ENCODE data around the gene TMEM178B.

TMEM178B gene

GRCh38 chr7:141217938-141218337, 144.1 kb downstream of the TMEM178B start:
- Histone ChIP-seq H3K4me1 (ENCODE audit: control insufficient read depth, insufficient read depth, low read length) (peaks cover 2% of the 10 kb centered on the region; the same call in 1 of the 2 replicates), H3K27ac (ENCODE audit: low read length) (no peak overlapping the region), H3K4me3 (ENCODE audit: low read length) (no peak overlapping the region), H3K9me3 (ENCODE audit: control insufficient read depth, insufficient read depth, low read length) (no peaks in the 10 kb centered on the region), H3K27me3 (ENCODE audit: control insufficient read depth, insufficient read depth, low read length) (no peaks in the 10 kb centered on the region), H3K36me3 (ENCODE audit: control insufficient read depth, insufficient read depth, low read length) (no peaks in the 10 kb centered on the region)
- DNase-seq (ENCODE audit: low read depth, low spot score): no peak
- no CpG with 5 or more reads among the region's 7 CpGs for WGBS (ENCODE audit: insufficient coverage, insufficient read length)

DNA sequence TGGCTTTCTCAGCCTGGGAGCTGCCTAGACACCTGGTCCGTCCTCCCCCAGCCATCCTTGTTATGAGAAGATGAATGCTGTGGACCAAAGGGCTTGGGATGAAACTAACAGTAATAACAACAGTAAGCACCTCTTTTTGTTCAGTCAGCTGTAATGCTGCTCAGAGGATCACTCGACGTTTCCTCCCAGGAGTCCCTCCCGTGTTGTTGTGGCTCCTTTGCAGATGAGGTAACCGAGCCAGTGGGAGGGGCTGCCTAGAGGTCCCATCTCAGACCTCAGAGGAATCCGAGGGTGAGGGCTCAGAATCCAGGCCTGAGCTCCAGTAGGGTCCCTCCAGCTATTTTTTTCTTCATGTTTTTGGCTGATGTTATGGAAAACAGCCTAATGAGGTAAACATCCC, 145.1 kb downstream of the TMEM178B start:
- Histone ChIP-seq H3K4me3 (ENCODE audit: low read length) (no peak overlapping the region), H3K4me1 (ENCODE audit: control insufficient read depth, insufficient read depth, low read length) (peaks cover 2% of the 10 kb centered on the region; the same call in 1 of the 2 replicates), H3K27me3 (ENCODE audit: control insufficient read depth, insufficient read depth, low read length) (no peaks in the 10 kb centered on the region), H3K36me3 (ENCODE audit: control insufficient read depth, insufficient read depth, low read length) (no peaks in the 10 kb centered on the region), H3K9me3 (ENCODE audit: control insufficient read depth, insufficient read depth, low read length) (no peaks in the 10 kb centered on the region), H3K27ac (ENCODE audit: low read length) (no peak overlapping the region)
- no CpG with 5 or more reads among the region's 6 CpGs for WGBS (ENCODE audit: insufficient coverage, insufficient read length)
- DNase-seq (ENCODE audit: low read depth, low spot score): no peak

DNA sequence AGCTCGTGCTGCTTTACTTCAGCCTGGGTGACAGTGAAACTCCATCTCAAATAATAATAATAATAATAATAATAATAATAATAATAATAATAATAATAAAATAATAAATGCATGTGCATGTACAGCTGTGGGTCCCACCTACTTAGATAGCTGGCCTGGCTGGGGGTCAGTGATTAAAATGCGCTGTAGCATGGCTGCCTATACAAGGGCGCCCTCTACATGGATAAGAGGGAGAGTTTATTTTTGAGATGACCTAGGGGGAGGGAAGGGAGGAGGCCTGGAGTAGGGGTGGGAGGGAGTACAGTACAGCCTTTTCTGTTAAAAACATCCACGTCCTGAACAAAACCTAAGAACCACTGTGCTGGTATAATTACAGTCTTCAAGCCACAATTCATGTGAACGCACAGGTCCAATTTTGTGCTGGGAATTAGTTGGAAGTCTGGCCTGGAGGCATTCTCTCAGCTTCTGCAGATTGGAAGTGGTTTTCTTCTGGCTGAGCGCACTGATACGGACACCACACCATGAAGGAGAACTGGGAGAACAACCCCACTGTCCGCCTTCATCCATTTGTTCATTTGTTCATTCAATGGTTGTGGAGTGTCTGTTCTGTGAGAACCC, 146.5 kb downstream of the TMEM178B start:
- no peaks in the 10 kb centered on the region for H3K9me3 ChIP-seq (ENCODE audit: control insufficient read depth, insufficient read depth, low read length)
- no peaks in the 10 kb centered on the region for H3K27me3 ChIP-seq (ENCODE audit: control insufficient read depth, insufficient read depth, low read length)
- H3K4me1 ChIP-seq (ENCODE audit: control insufficient read depth, insufficient read depth, low read length): peaks cover 2% of the 10 kb centered on the region; the same call in 1 of the 2 replicates
- no peak overlapping the region for H3K4me3 ChIP-seq (ENCODE audit: low read length)
- WGBS (ENCODE audit: insufficient coverage, insufficient read length): no CpG with 5 or more reads among the region's 8 CpGs
- H3K27ac ChIP-seq (ENCODE audit: low read length): no peak overlapping the region
- no peaks in the 10 kb centered on the region for H3K36me3 ChIP-seq (ENCODE audit: control insufficient read depth, insufficient read depth, low read length)
- DNase-seq (ENCODE audit: low read depth, low spot score): no peak

DNA sequence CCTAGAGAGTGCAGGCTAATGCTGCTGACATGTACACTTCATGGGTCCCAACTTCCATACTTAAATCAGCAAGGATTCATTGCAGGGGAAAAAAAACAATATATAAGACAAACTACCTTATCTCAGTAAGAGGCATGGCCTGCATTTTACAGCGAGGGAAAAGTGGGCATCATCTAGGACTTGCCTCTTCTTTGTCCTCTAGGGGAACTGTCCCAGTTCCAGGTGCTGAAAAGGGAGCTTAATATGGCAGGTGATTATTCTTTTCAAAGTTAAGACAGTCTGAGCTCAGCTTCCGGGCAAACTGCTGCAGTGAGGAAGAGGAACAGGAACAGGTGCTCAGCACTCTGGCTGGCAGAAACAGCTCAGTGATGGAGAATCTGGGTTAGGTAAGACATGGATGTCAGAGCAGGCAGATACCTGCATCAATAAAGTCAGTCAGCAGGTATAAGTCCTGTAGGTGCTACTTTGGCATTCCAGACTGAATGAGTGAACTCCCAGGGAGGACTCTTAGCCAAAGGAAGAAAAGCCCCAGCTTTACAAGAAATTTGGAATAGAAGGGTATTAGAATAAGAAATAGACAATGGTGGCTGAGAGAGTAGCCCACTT, 147.2 kb downstream of the TMEM178B start:
- H3K27me3 ChIP-seq (ENCODE audit: control insufficient read depth, insufficient read depth, low read length): no peaks in the 10 kb centered on the region
- no CpG with 5 or more reads among the region's 2 CpGs for WGBS (ENCODE audit: insufficient coverage, insufficient read length)
- DNase-seq (ENCODE audit: low read depth, low spot score): no peak
- H3K36me3 ChIP-seq (ENCODE audit: control insufficient read depth, insufficient read depth, low read length): no peaks in the 10 kb centered on the region
- no peak overlapping the region for H3K27ac ChIP-seq (ENCODE audit: low read length)
- no peak overlapping the region for H3K4me3 ChIP-seq (ENCODE audit: low read length)
- peaks cover 2% of the 10 kb centered on the region; the same call in 1 of the 2 replicates for H3K4me1 ChIP-seq (ENCODE audit: control insufficient read depth, insufficient read depth, low read length)
- H3K9me3 ChIP-seq (ENCODE audit: control insufficient read depth, insufficient read depth, low read length): no peaks in the 10 kb centered on the region

DNA sequence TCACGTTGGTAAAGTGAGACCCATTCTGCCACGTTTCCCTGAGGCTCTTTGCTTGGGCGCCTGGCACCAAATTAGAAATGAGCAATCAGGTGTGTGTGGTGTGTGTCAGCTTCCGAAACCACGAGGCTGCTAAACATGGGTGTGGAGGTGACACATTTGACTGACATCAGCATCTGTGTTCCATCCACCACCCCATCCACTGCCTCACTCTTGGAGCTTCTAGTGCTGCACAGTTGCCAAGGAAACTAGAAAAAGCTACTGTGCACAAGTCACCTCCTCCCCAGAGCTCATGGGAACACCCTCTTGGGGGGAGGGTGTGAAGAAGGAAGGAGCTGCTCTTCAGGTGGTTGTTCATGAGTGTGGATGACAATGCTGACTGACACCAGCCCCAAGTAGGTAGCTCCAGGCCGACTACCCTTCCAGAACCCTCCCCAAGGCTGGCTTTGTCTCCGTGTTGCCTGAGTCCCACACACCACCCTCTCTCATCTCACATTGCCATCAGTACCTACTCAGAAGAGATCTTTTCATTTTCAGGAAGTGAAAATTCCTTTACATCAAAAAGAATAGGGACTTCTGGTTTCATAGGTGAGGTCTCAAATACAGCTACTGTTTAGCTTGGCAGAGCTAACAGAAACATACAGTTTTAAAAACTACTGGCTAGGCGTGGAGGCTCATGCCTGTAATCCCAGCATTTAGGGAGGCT, 152.2 kb downstream of the TMEM178B start:
- no CpG with 5 or more reads among the region's 8 CpGs for WGBS (ENCODE audit: insufficient coverage, insufficient read length)

DNA sequence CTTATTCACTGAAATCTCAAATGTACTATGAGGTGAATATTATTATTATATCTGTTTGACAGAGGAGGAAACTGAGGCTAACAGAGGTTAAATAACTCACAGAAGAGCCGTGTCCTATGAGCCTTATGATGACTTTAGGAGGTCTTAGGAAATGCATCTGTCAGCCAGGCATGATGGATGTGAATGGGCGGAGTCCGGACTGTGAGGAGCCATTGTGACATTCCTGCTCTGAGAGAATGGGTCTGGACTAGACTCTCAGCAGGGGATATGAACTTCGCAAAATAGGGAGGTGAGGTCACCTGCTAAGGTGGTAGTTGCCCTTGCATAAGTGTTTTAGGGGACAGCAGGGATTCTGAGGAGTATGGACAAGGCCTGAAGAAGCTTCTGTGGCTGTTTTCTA, 153.6 kb downstream of the TMEM178B start:
- H3K27ac ChIP-seq (ENCODE audit: low read length): no peak overlapping the region
- H3K27me3 ChIP-seq (ENCODE audit: control insufficient read depth, insufficient read depth, low read length): no peaks in the 10 kb centered on the region
- no CpG with 5 or more reads among the region's 4 CpGs for WGBS (ENCODE audit: insufficient coverage, insufficient read length)
- H3K9me3 ChIP-seq (ENCODE audit: control insufficient read depth, insufficient read depth, low read length): no peaks in the 10 kb centered on the region
- no peaks in the 10 kb centered on the region for H3K36me3 ChIP-seq (ENCODE audit: control insufficient read depth, insufficient read depth, low read length)
- no peak overlapping the region for H3K4me3 ChIP-seq (ENCODE audit: low read length)
- H3K4me1 ChIP-seq (ENCODE audit: control insufficient read depth, insufficient read depth, low read length): no peaks in the 10 kb centered on the region
- no peak for DNase-seq (ENCODE audit: low read depth, low spot score)

More for the DNA sequence above, 152.2 kb downstream of the TMEM178B start:
- no peak overlapping the region for H3K27ac ChIP-seq (ENCODE audit: low read length)
- H3K9me3 ChIP-seq (ENCODE audit: control insufficient read depth, insufficient read depth, low read length): no peaks in the 10 kb centered on the region
- H3K4me3 ChIP-seq (ENCODE audit: low read length): no peak overlapping the region
- no peaks in the 10 kb centered on the region for H3K27me3 ChIP-seq (ENCODE audit: control insufficient read depth, insufficient read depth, low read length)
- H3K4me1 ChIP-seq (ENCODE audit: control insufficient read depth, insufficient read depth, low read length): no peaks in the 10 kb centered on the region
- no peaks in the 10 kb centered on the region for H3K36me3 ChIP-seq (ENCODE audit: control insufficient read depth, insufficient read depth, low read length)
- DNase-seq (ENCODE audit: low read depth, low spot score): no peak

- Histone ChIP-seq H3K4me1 (ENCODE audit: control insufficient read depth, insufficient read depth, low read length) (no peaks in the 10 kb centered on the region), H3K4me3 (ENCODE audit: low read length) (no peak overlapping the region), H3K9me3 (ENCODE audit: control insufficient read depth, insufficient read depth, low read length) (no peaks in the 10 kb centered on the region), H3K27ac (ENCODE audit: low read length) (no peak overlapping the region), H3K36me3 (ENCODE audit: control insufficient read depth, insufficient read depth, low read length) (no peaks in the 10 kb centered on the region), H3K27me3 (ENCODE audit: control insufficient read depth, insufficient read depth, low read length) (no peaks in the 10 kb centered on the region)
- no peak for DNase-seq (ENCODE audit: low read depth, low spot score)
- WGBS (ENCODE audit: insufficient coverage, insufficient read length): no CpG with 5 or more reads among the region's 5 CpGs
Observed at GRCh38 chr7:141228482-141228881, 154.6 kb downstream of the TMEM178B start.

GRCh38 chr7:141231018-141231792, 157.3 kb downstream of the TMEM178B start:
- H3K27ac ChIP-seq (ENCODE audit: low read length): no peak overlapping the region
- no peak for DNase-seq (ENCODE audit: low read depth, low spot score)
- H3K36me3 ChIP-seq (ENCODE audit: control insufficient read depth, insufficient read depth, low read length): no peaks in the 10 kb centered on the region
- no peaks in the 10 kb centered on the region for H3K27me3 ChIP-seq (ENCODE audit: control insufficient read depth, insufficient read depth, low read length)
- H3K4me3 ChIP-seq (ENCODE audit: low read length): no peak overlapping the region
- no CpG with 5 or more reads among the region's 5 CpGs for WGBS (ENCODE audit: insufficient coverage, insufficient read length)
- no peaks in the 10 kb centered on the region for H3K4me1 ChIP-seq (ENCODE audit: control insufficient read depth, insufficient read depth, low read length)
- no peaks in the 10 kb centered on the region for H3K9me3 ChIP-seq (ENCODE audit: control insufficient read depth, insufficient read depth, low read length)

GRCh38 chr7:141232286-141233051, 158.6 kb downstream of the TMEM178B start:
- no peak for DNase-seq (ENCODE audit: low read depth, low spot score)
- Histone ChIP-seq H3K4me1 (ENCODE audit: control insufficient read depth, insufficient read depth, low read length) (no peaks in the 10 kb centered on the region), H3K36me3 (ENCODE audit: control insufficient read depth, insufficient read depth, low read length) (no peaks in the 10 kb centered on the region), H3K9me3 (ENCODE audit: control insufficient read depth, insufficient read depth, low read length) (no peaks in the 10 kb centered on the region), H3K27ac (ENCODE audit: low read length) (no peak overlapping the region), H3K4me3 (ENCODE audit: low read length) (no peak overlapping the region), H3K27me3 (ENCODE audit: control insufficient read depth, insufficient read depth, low read length) (no peaks in the 10 kb centered on the region)
- no CpG with 5 or more reads among the region's 4 CpGs for WGBS (ENCODE audit: insufficient coverage, insufficient read length)
